ENCODE data around the gene MXRA8. TPM values are rescaled to one million over a fixed set of nuclear protein-coding genes. Genes with fewer than 3 reads are reported as not detected.

MXRA8 gene
- total RNA-seq, 2 donors from 2014 or later, result not detected

GRCh38 chr1:1315435-1315954, 42.9 kb downstream of the MXRA8 start:
- H3K36me3 Mint-ChIP-seq, result no peaks in the 10 kb centered on the region

GRCh38 chr1:1314678-1315335, 43.5 kb downstream of the MXRA8 start:
- H3K4me3 Mint-ChIP-seq, result no peak overlapping the region
- H3K27me3 Mint-ChIP-seq, result no peaks in the 10 kb centered on the region

More at GRCh38 chr1:1315435-1315954, 42.9 kb downstream of the MXRA8 start:
- DNase-seq (ENCODE audit: low spot score), result no peak
- H3K27ac Mint-ChIP-seq, result no peak overlapping the region
- no peaks in the 10 kb centered on the region for H3K27me3 Mint-ChIP-seq
- H3K4me1 Mint-ChIP-seq (ENCODE audit: low read depth in 2 of 2), result peaks cover 0 to 11% of the 10 kb centered on the region in 2 donors
- no peak for ATAC-seq
- H3K4me3 Mint-ChIP-seq, result no peak overlapping the region
- H3K9me3 Mint-ChIP-seq, result no peaks in the 10 kb centered on the region

GRCh38 chr1:1314237-1314586, 44.1 kb downstream of the MXRA8 start:
- no peaks in the 10 kb centered on the region for H3K36me3 Mint-ChIP-seq
- peaks cover 0 to 3% of the 10 kb centered on the region in 2 donors for H3K4me1 Mint-ChIP-seq (ENCODE audit: low read depth in 2 of 2)
- ATAC-seq (no peak), DNase-seq (ENCODE audit: low spot score) (no peak)
- no peaks in the 10 kb centered on the region for H3K9me3 Mint-ChIP-seq
- no peak overlapping the region for H3K4me3 Mint-ChIP-seq
- no peaks in the 10 kb centered on the region for H3K27me3 Mint-ChIP-seq
- no peak overlapping the region for H3K27ac Mint-ChIP-seq

More at GRCh38 chr1:1314678-1315335, 43.5 kb downstream of the MXRA8 start:
- Mint-ChIP-seq H3K36me3 (no peaks in the 10 kb centered on the region), H3K27ac (no peak overlapping the region), H3K9me3 (no peaks in the 10 kb centered on the region), H3K4me1 (ENCODE audit: low read depth in 2 of 2) (peaks cover 0 to 7% of the 10 kb centered on the region in 2 donors)
- no peak for ATAC-seq
- no peak for DNase-seq (ENCODE audit: low spot score)

GRCh38 chr1:1313500-1314236, 44.7 kb downstream of the MXRA8 start:
- Mint-ChIP-seq H3K27ac (no peak overlapping the region), H3K9me3 (no peaks in the 10 kb centered on the region), H3K4me3 (no peak overlapping the region), H3K27me3 (no peaks in the 10 kb centered on the region), H3K36me3 (no peaks in the 10 kb centered on the region), H3K4me1 (ENCODE audit: low read depth in 2 of 2) (peaks cover 0 to 3% of the 10 kb centered on the region in 2 donors)
- DNase-seq (ENCODE audit: low spot score), result no peak
- no peak for ATAC-seq

- no peaks in the 10 kb centered on the region for H3K36me3 Mint-ChIP-seq
These were observed 45.7 kb downstream of the MXRA8 start for GRCh38 chr1:1312450-1313314.

GRCh38 chr1:1311107-1312104, 46.9 kb downstream of the MXRA8 start:
- Mint-ChIP-seq H3K4me3 (no peak overlapping the region), H3K27me3 (no peaks in the 10 kb centered on the region), H3K36me3 (no peaks in the 10 kb centered on the region), H3K4me1 (ENCODE audit: low read depth in 2 of 2) (peaks cover 7 to 9% of the 10 kb centered on the region in 2 donors), H3K27ac (no peak overlapping the region), H3K9me3 (no peaks in the 10 kb centered on the region)
- DNase-seq (ENCODE audit: low spot score) (no peak), ATAC-seq (no peak)

More at GRCh38 chr1:1312450-1313314, 45.7 kb downstream of the MXRA8 start:
- H3K9me3 Mint-ChIP-seq, result no peaks in the 10 kb centered on the region
- no peak overlapping the region for H3K4me3 Mint-ChIP-seq
- DNase-seq (ENCODE audit: low spot score), result no peak
- ATAC-seq, result no peak
- H3K27ac Mint-ChIP-seq, result no peak overlapping the region
- no peaks in the 10 kb centered on the region for H3K27me3 Mint-ChIP-seq
- H3K4me1 Mint-ChIP-seq (ENCODE audit: low read depth in 2 of 2), result peaks cover 0 to 3% of the 10 kb centered on the region in 2 donors

- no peaks in the 10 kb centered on the region for H3K9me3 Mint-ChIP-seq
- H3K4me3 Mint-ChIP-seq, result no peak overlapping the region
- no peak for ATAC-seq
- no peak for DNase-seq (ENCODE audit: low spot score)
- H3K27ac Mint-ChIP-seq, result no peak overlapping the region
- H3K36me3 Mint-ChIP-seq, result no peaks in the 10 kb centered on the region
- H3K27me3 Mint-ChIP-seq, result no peaks in the 10 kb centered on the region
- H3K4me1 Mint-ChIP-seq (ENCODE audit: low read depth in 2 of 2), result peaks cover 14% of the 10 kb centered on the region in 2 donors
These were observed 47.8 kb downstream of the MXRA8 start for GRCh38 chr1:1310476-1311053.

- peaks cover 14% of the 10 kb centered on the region in 2 donors for H3K4me1 Mint-ChIP-seq (ENCODE audit: low read depth in 2 of 2)
- no peaks in the 10 kb centered on the region for H3K27me3 Mint-ChIP-seq
- no peaks in the 10 kb centered on the region for H3K9me3 Mint-ChIP-seq
- no peak overlapping the region for H3K27ac Mint-ChIP-seq
- peak overlapping the region; percentile 63 for H3K4me3 Mint-ChIP-seq
- DNase-seq (ENCODE audit: low spot score), result no peak
- H3K36me3 Mint-ChIP-seq, result no peaks in the 10 kb centered on the region
- no peak for ATAC-seq
These were observed 48.3 kb downstream of the MXRA8 start for GRCh38 chr1:1310109-1310385.

- Mint-ChIP-seq H3K4me3 (peak overlapping the region; percentile 63), H3K36me3 (no peaks in the 10 kb centered on the region), H3K27me3 (no peaks in the 10 kb centered on the region), H3K27ac (no peak overlapping the region), H3K9me3 (no peaks in the 10 kb centered on the region), H3K4me1 (ENCODE audit: low read depth in 2 of 2) (peaks cover 12 to 14% of the 10 kb centered on the region in 2 donors)
- no peak for DNase-seq (ENCODE audit: low spot score)
- no peak for ATAC-seq
These were observed 48.9 kb downstream of the MXRA8 start for GRCh38 chr1:1309251-1310108.

- ATAC-seq, result no peak
- Mint-ChIP-seq H3K4me1 (ENCODE audit: low read depth in 2 of 2) (peaks cover 12 to 14% of the 10 kb centered on the region in 2 donors), H3K9me3 (no peaks in the 10 kb centered on the region), H3K36me3 (no peaks in the 10 kb centered on the region), H3K27me3 (no peaks in the 10 kb centered on the region), H3K4me3 (peak overlapping the region; percentile 70), H3K27ac (no peak overlapping the region)
- no peak for DNase-seq (ENCODE audit: low spot score)
These were observed 49.6 kb downstream of the MXRA8 start for GRCh38 chr1:1308756-1309250.

GRCh38 chr1:1307923-1308755, 50.2 kb downstream of the MXRA8 start, which contains the start of the genes ACAP3 and PUSL1:
Gene ACAP3, minus strand, starts transcription at chr1:1307930. Its CDS starts 115 bp downstream, at chr1:1307815.
Gene PUSL1, plus strand, starts transcription at chr1:1308597. Its CDS starts 47 bp downstream, at chr1:1308644.
- Mint-ChIP-seq H3K4me1 (ENCODE audit: low read depth in 2 of 2) (peaks cover 12 to 14% of the 10 kb centered on the region in 2 donors), H3K36me3 (no peaks in the 10 kb centered on the region), H3K4me3 (peak within 1 kb of the TSS; percentile 91), H3K27ac (peak within 1 kb of the TSS; percentile 62 to 70), H3K9me3 (no peaks in the 10 kb centered on the region), H3K27me3 (no peaks in the 10 kb centered on the region)
- ATAC-seq (peak; percentile 88 to 91), DNase-seq (ENCODE audit: low spot score) (peak; percentile 94)

All from natural killer cell treated with Interleukin-12 subunit alpha and Interleukin-12 subunit beta and Interleukin-15 and Interleukin-18, amount 100 ng/mL, for 72 hours (primary cell).